Measurements from ENCODE around the gene TMEM156. TPM values are rescaled to one million over a fixed set of nuclear protein-coding genes. Genes with fewer than 3 reads are reported as not detected.
A peak's percentile ranks its signal among the peaks of the same experiment; 100 is the strongest.
"Not testable (repeated sequence)": the region's sequence is repeated elsewhere in the genome, so short reads cannot be mapped to it uniquely, and the experiment has no call there.

TMEM156 gene
- total RNA-seq, 2 experiments from 2014 or later: 18.4 TPM

DNA sequence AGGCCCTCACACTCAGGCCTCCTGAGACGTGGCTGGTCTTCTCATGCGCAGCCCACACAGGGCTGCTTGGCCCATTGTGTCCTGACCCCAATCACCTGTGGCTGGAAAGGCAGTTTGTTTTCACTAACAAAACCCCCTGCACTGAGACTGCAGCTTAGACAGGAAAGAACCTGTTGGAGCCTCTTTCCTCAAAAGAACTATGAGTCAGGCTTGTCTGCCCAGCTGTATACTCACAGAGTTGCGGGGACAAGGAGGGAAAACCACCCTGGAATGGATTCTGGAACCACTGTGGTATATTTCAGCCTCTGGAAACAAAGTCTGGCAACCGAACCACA lies 5.2 kb upstream of the TMEM156 start:
- Histone ChIP-seq H3K4me1 (ENCODE audit: insufficient read depth, low read length) (peaks cover 11% of the 10 kb centered on the region), H3K27me3 (ENCODE audit: control insufficient read depth in 1 of 2, insufficient read depth in 2 of 2, low read length in 2 of 2) (no peaks in the 10 kb centered on the region), H3K9me3 (ENCODE audit: control insufficient read depth in 1 of 2, insufficient read depth in 1 of 2, low read length in 2 of 2) (no peaks in the 10 kb centered on the region), H3K36me3 (ENCODE audit: insufficient read depth, low read length) (no peaks in the 10 kb centered on the region), H3K4me3 (ENCODE audit: low read length) (no peak overlapping the region), H3K27ac (ENCODE audit: low read depth in 1 of 2, low read length in 2 of 2) (no peak overlapping the region)
- Mint-ChIP-seq H3K36me3 (ENCODE audit: low read depth) (peaks cover under 1% of the 10 kb centered on the region), H3K4me3 (no peak overlapping the region), H3K27ac (no peak overlapping the region), H3K9me3 (no peaks in the 10 kb centered on the region), H3K27me3 (no peaks in the 10 kb centered on the region), H3K4me1 (ENCODE audit: low read depth) (peaks cover 18% of the 10 kb centered on the region)
- TF ChIP-seq CTCF (IDR thresholded peaks at IDR 0.05): no peak
- DNase-seq: no peak
- ChIA-PET POLR2A (no interaction called here), CTCF (no interaction called here)
- no peak for ATAC-seq (ENCODE audit: poor library complexity)
- intact Hi-C loops (cut with DNase I, micrococcal nuclease): no loop called here

DNA sequence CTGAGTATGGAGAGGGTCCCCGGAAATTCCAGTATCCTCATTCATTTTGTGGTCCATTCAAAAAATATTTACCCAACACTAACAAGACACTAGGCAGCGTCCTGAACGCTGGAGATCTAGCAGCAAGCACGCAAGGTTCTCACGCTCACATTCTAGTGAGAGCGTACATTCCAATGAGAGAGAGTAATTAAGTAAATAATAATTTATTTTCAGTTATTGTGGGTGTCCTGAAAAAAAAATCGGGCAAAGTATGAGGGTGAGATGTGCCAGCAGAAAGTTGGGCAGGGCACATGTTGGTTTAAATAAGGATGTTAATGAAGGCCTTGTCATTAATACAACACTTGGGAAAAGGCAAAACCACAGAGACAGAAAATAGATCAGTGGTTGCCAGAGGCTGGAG lies 4.0 kb upstream of the TMEM156 start:
- Mint-ChIP-seq H3K27ac (no peak overlapping the region), H3K36me3 (ENCODE audit: low read depth) (peaks cover 6% of the 10 kb centered on the region), H3K4me3 (no peak overlapping the region), H3K27me3 (no peaks in the 10 kb centered on the region), H3K9me3 (no peaks in the 10 kb centered on the region), H3K4me1 (ENCODE audit: low read depth) (peaks cover 22% of the 10 kb centered on the region)
- ChIA-PET CTCF (no interaction called here), POLR2A (no interaction called here)
- Histone ChIP-seq H3K36me3 (ENCODE audit: insufficient read depth, low read length) (no peaks in the 10 kb centered on the region), H3K27ac (ENCODE audit: low read depth in 1 of 2, low read length in 2 of 2) (no peak overlapping the region), H3K9me3 (ENCODE audit: control insufficient read depth in 1 of 2, insufficient read depth in 1 of 2, low read length in 2 of 2) (no peaks in the 10 kb centered on the region), H3K4me1 (ENCODE audit: insufficient read depth, low read length) (peaks cover 12% of the 10 kb centered on the region), H3K27me3 (ENCODE audit: control insufficient read depth in 1 of 2, insufficient read depth in 2 of 2, low read length in 2 of 2) (no peaks in the 10 kb centered on the region), H3K4me3 (ENCODE audit: low read length) (no peak overlapping the region)
- ATAC-seq (ENCODE audit: poor library complexity) (no peak), DNase-seq (no peak)
- intact Hi-C loops (cut with DNase I, micrococcal nuclease): no loop called here
- TF ChIP-seq CTCF (IDR thresholded peaks at IDR 0.05): no peak

GRCh38 chr4:39031590-39032020 lies 604 bp downstream of the TMEM156 start:
- CTCF ChIA-PET: interaction anchor here (1.6 to 1.8 kb wide), 2 partner anchors 18 to 129 kb away, joined by 4 to 5 read pairs; no protein-coding TSS in a partner anchor
- not testable (repeated sequence) for H3K9me3 Mint-ChIP-seq; H3K27me3 ChIP-seq (ENCODE audit: control insufficient read depth in 1 of 2, insufficient read depth in 2 of 2, low read length in 2 of 2); H3K36me3 ChIP-seq (ENCODE audit: insufficient read depth, low read length); H3K9me3 ChIP-seq (ENCODE audit: control insufficient read depth in 1 of 2, insufficient read depth in 1 of 2, low read length in 2 of 2); H3K27me3 Mint-ChIP-seq; H3K36me3 Mint-ChIP-seq (ENCODE audit: low read depth)
- DNase-seq (peak in 1 of 14 experiments; percentile 16), ATAC-seq (ENCODE audit: poor library complexity) (peak; percentile 33)
- intact Hi-C loops (cut with DNase I, micrococcal nuclease): loop anchor here in 1 of 2 experiments (1.0 to 5.0 kb wide), 3 partner anchors 13 to 82 kb away; no protein-coding TSS in a partner anchor
- peaks cover 25% of the 10 kb centered on the region for H3K4me1 ChIP-seq (ENCODE audit: insufficient read depth, low read length)
- peaks cover 46% of the 10 kb centered on the region for H3K4me1 Mint-ChIP-seq (ENCODE audit: low read depth)
- peak overlapping the region; percentile 62 for H3K4me3 ChIP-seq (ENCODE audit: low read length)
- H3K4me3 Mint-ChIP-seq: peak overlapping the region; percentile 84
- H3K27ac ChIP-seq (ENCODE audit: low read depth in 1 of 2, low read length in 2 of 2): peak overlapping the region; percentile 62 to 66
- POLR2A ChIA-PET: interaction anchor here (0.7 to 7.4 kb wide), 3 partner anchors 14 to 49 kb away, joined by 3 to 58 read pairs (median 3); no protein-coding TSS in a partner anchor
- H3K27ac Mint-ChIP-seq: peak overlapping the region; percentile 99

DNA sequence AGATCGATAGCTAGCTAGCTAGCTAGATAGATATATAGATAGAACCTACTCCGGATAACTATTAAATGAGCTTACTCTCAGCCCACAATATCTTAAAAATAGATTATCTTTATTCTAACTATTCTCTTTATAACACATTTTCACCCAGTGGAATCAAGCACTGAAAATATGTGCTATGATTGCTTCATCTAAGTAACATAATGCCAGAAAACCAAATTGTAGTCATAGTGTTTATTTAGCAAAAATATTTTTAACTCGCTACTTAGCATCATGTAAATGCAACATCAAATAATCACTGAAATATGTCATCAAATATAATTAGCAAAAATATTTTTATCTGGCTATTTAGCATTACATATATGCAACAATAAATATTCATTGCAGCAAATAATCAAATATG lies 1.5 kb downstream of the TMEM156 start:
- H3K27me3 Mint-ChIP-seq: no peaks in the 10 kb centered on the region
- Histone ChIP-seq H3K4me3 (ENCODE audit: low read length) (peak overlapping the region; percentile 62), H3K9me3 (ENCODE audit: control insufficient read depth in 1 of 2, insufficient read depth in 1 of 2, low read length in 2 of 2) (no peaks in the 10 kb centered on the region), H3K4me1 (ENCODE audit: insufficient read depth, low read length) (peaks cover 25% of the 10 kb centered on the region), H3K27ac (ENCODE audit: low read depth in 1 of 2, low read length in 2 of 2) (peak overlapping the region; percentile 31 to 47), H3K36me3 (ENCODE audit: insufficient read depth, low read length) (no peaks in the 10 kb centered on the region), H3K27me3 (ENCODE audit: control insufficient read depth in 1 of 2, insufficient read depth in 2 of 2, low read length in 2 of 2) (no peaks in the 10 kb centered on the region)
- H3K9me3 Mint-ChIP-seq: no peaks in the 10 kb centered on the region
- peaks cover 50% of the 10 kb centered on the region for H3K4me1 Mint-ChIP-seq (ENCODE audit: low read depth)
- TF ChIP-seq CTCF (IDR thresholded peaks at IDR 0.05): no peak
- H3K27ac Mint-ChIP-seq: peak overlapping the region; percentile 99
- CTCF ChIA-PET: interaction anchor here (1.1 to 1.8 kb wide), 4 partner anchors 16 to 128 kb away, joined by 3 to 4 read pairs (median 4); no protein-coding TSS in a partner anchor
- peak overlapping the region; percentile 84 for H3K4me3 Mint-ChIP-seq
- intact Hi-C loops (cut with DNase I, micrococcal nuclease): loop anchor here in 1 of 2 experiments (5.0 kb wide), 1 partner anchor 43 kb away; no protein-coding TSS in a partner anchor
- DNase-seq (no peak), ATAC-seq (ENCODE audit: poor library complexity) (no peak)
- POLR2A ChIA-PET: interaction anchor here (0.9 to 7.4 kb wide), 7 partner anchors 10 to 151 kb away, joined by 3 to 58 read pairs (median 4); no protein-coding TSS in a partner anchor
- H3K36me3 Mint-ChIP-seq (ENCODE audit: low read depth): peaks cover 8% of the 10 kb centered on the region
